Measurements from ENCODE around the gene TGM5.

Gene TGM5

GRCh38 chr15:43278869-43279268, 12.1 kb upstream of the TGM5 start:
- TF ChIP-seq POLR2A (IDR thresholded peaks at IDR 0.05; ENCODE audit: extremely low read depth, insufficient read length) (no peak), MAX (IDR thresholded peaks at IDR 0.05; ENCODE audit: low read depth, low read length) (no peak), CTCF (IDR thresholded peaks at IDR 0.05; ENCODE audit: low read depth, low read length) (no peak), MYC (IDR thresholded peaks at IDR 0.05; ENCODE audit: low read depth, low read length) (no peak)
- no peak overlapping the region for H3K4me3 ChIP-seq (ENCODE audit: low read depth, low read length)
- no peak for DNase-seq (ENCODE audit: low read depth)

- DNase-seq (ENCODE audit: low read depth): no peak
- H3K4me3 ChIP-seq (ENCODE audit: low read depth, low read length): no peak overlapping the region
- no peak for TF ChIP-seq CTCF (IDR thresholded peaks at IDR 0.05; ENCODE audit: low read depth, low read length)
- no peak for TF ChIP-seq MAX (IDR thresholded peaks at IDR 0.05; ENCODE audit: low read depth, low read length)
- TF ChIP-seq POLR2A (IDR thresholded peaks at IDR 0.05; ENCODE audit: extremely low read depth, insufficient read length): no peak
- no peak for TF ChIP-seq MYC (IDR thresholded peaks at IDR 0.05; ENCODE audit: low read depth, low read length)
Observed at GRCh38 chr15:43277901-43278300, 11.2 kb upstream of the TGM5 start.

DNA sequence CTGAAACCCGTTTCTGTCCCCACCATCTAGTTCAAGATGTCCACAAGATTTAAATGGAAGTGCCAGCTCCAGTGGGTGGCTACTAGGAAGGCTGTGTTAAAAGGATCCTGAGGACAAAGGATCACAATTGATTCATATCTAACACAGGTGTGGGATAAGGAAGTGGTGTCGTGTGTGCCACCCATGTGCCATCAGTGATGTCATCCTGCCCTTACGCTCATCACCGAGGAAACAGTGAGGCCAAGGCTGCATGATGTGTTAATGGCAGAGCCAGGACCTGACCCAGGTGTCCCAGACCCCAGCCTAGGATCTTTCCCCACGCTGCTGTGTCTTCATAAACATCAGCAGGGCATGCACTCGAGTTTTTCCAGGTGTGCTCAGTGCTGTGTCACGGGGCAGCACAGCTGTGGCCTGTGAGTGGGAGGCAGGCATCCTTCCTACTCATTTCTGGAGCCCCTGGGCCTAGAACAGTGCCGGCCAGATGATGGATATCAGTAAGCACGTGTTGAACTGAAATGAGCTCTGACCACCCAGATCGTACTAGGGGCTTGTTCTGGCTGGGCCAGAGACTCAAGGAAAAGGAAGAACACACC, 10.6 kb upstream of the TGM5 start:
- no peak overlapping the region for H3K4me3 ChIP-seq (ENCODE audit: low read depth, low read length)
- TF ChIP-seq MAX (IDR thresholded peaks at IDR 0.05; ENCODE audit: low read depth, low read length) (no peak), POLR2A (IDR thresholded peaks at IDR 0.05; ENCODE audit: extremely low read depth, insufficient read length) (no peak), MYC (IDR thresholded peaks at IDR 0.05; ENCODE audit: low read depth, low read length) (no peak), CTCF (IDR thresholded peaks at IDR 0.05; ENCODE audit: low read depth, low read length) (no peak)
- no peak for DNase-seq (ENCODE audit: low read depth)

DNA sequence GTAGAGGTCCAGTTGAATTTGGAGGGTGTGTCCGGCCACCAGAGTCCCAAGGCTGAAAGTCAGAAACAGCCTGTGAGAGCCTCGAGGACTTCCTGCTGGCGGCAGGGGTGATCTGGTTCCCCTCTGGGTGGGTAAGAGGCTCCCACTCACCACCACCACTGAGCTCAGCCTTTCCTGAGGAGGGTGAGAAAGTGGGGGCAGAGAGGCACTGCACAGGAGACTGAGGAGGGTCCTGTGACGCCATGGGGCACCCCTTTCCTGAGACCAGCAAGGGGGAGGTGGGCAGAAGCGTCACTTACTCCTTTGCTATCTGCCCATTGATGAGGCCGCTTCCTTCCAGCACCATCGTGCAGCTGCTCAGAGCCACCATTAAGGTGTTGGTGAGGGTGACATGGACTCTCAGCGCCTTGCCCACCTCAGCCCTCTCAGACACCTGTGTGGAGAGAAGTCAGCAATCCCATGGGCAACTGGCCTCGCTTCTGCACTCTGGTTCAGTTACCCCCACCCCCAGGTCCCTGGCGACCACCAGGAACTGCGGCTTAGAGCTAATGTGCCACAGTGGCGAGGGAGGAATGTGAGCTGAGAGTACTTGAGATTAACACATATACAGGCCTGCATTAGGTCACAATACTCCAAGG, 10.0 kb upstream of the TGM5 start:
- no peak for TF ChIP-seq MYC (IDR thresholded peaks at IDR 0.05; ENCODE audit: low read depth, low read length)
- DNase-seq (ENCODE audit: low read depth): no peak
- H3K4me3 ChIP-seq (ENCODE audit: low read depth, low read length): no peak overlapping the region

DNA sequence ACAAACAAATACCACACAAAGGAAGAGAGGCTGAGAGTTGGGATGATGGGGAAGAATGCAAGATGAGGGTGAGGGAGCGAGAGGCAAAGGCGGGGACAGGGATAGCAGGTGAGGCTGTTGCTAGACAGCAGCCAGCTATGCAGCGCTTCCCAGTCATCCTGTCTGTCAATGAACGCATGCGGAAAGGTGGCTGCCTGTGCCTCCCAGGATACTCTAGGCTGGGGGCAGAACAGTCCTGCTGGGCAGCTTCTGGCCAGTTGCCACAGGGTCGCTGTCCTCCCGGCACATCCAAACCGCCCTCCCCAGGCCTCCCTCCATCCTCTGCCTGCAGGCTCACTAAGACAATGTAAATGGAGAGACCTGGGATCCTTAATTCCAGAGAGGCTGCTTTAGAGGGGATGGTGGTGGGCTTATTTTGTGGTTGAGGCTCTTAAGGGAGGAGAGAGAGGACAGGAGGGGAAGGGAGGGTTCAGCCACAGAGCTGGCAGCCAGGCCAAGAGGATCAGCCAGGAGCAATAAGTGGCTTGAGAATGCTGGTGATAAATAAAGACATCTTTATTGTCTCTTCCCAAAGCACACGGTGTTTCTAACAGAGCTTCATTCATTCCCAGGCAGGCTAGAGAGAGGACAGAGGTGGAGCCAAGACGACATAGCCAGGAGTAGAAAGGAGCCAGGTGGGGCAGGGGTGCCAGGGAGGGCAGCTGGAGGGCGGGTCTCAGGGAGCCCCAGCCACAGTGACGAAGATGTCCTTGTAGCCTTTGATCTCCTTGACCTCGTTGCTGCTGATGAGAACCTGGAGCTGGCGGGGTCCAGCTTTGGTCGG, 9.2 kb upstream of the TGM5 start:
- no peak for DNase-seq (ENCODE audit: low read depth)
- H3K4me3 ChIP-seq (ENCODE audit: low read depth, low read length): no peak overlapping the region
- TF ChIP-seq MAX (IDR thresholded peaks at IDR 0.05; ENCODE audit: low read depth, low read length) (no peak), CTCF (IDR thresholded peaks at IDR 0.05; ENCODE audit: low read depth, low read length) (no peak), POLR2A (IDR thresholded peaks at IDR 0.05; ENCODE audit: extremely low read depth, insufficient read length) (no peak), MYC (IDR thresholded peaks at IDR 0.05; ENCODE audit: low read depth, low read length) (no peak)

- DNase-seq (ENCODE audit: low read depth): no peak
- TF ChIP-seq MAX (IDR thresholded peaks at IDR 0.05; ENCODE audit: low read depth, low read length) (no peak), CTCF (IDR thresholded peaks at IDR 0.05; ENCODE audit: low read depth, low read length) (no peak)
- no peak overlapping the region for H3K4me3 ChIP-seq (ENCODE audit: low read depth, low read length)
Observed at GRCh38 chr15:43274136-43274535, 7.4 kb upstream of the TGM5 start.
